ENCODE data around the gene CCDC188.

DNA sequence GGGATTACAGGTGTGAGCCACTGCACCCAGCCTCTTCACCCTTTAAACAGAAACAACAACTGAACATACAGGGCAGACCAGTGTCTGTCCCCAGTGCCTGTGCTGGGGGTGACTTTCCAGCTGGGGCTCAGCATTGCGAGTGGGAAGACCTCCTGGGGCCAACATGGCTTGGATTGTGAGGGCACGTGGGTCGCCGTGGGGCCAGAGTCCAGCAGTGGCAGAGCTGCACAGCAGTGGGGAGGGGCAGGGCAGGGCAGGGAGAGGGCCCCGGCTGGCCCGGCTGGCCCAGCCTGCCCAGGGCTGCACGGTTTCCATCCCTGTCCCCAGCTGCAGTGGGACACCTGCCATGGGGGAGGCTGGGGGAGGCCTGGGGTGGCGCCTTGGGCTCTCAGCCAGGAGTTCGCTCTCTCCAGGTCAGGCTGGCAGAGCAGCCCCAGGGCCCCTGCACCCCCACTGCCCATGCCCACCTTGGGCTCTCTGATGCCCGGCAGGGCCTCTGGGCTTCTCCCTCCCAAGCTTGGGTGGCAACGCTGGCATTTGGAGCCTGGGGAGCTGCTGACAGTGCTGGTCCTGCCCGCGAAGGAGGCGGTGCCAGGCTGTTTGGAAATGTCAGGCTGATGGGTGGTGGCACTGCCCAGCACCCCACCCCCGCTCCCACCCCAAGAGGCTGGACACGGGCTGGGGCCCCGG lies 30.5 kb upstream of the CCDC188 start:
- no peak for TF ChIP-seq CTCF (IDR thresholded peaks at IDR 0.05; ENCODE audit: low read length)
- TF ChIP-seq EZH2 (IDR thresholded peaks at IDR 0.05; ENCODE audit: borderline replicate concordance, low read length) = no peak

Data from OCI-LY1 (cell line).